Activated CD8-positive, alpha-beta T cell treated with anti-CD3 and anti-CD28 coated beads for 36 hours (primary cell): Measurements from ENCODE around the gene WBP1. TPM values are rescaled to one million over a fixed set of nuclear protein-coding genes. Genes with fewer than 3 reads are reported as not detected.

ENCODE experiments used
- ATAC-seq: fragments of 200-7000 bp; cut with Tn5 transposase; one replicate; pipeline ENCODE4 v1.10.0; 2021; ENCODE audit warnings: mild to moderate bottlenecking, moderate library complexity
- CTCF ChIA-PET: fragments of 350-600 bp; sonication (Branson Sonifier 250); formaldehyde crosslinking; loops from one replicate; lab custom pipeline; 2021; ENCODE audit warnings: antibody characterized with exemption; lab: Charles Lee
- POLR2A ChIA-PET: fragments of 350-600 bp; sonication (Branson Sonifier 250); formaldehyde crosslinking; loops from one replicate; lab custom pipeline; 2021; ENCODE audit warnings: antibody characterized with exemption; lab: Charles Lee
- DNase-seq: peaks from one replicate; pipeline ENCODE4 v3.0.0-alpha.2; 2020
- H3K27ac Mint-ChIP-seq: one replicate; pipeline ENCODE4 v1.8.0; 2021; ENCODE audit warnings: mild to moderate bottlenecking, mixed read lengths
- H3K27me3 Mint-ChIP-seq: one replicate; pipeline ENCODE4 v1.8.0; 2021; ENCODE audit warnings: mixed read lengths
- H3K36me3 Mint-ChIP-seq: one replicate; pipeline ENCODE4 v1.8.0; 2021; ENCODE audit warnings: low read depth, mixed read lengths
- H3K4me1 Mint-ChIP-seq: one replicate; pipeline ENCODE4 v1.8.0; 2021; ENCODE audit warnings: low read depth, mixed read lengths
- H3K4me3 Mint-ChIP-seq: one replicate; pipeline ENCODE4 v1.8.0; 2021; ENCODE audit warnings: mild to moderate bottlenecking, moderate library complexity, mixed read lengths
- H3K9me3 Mint-ChIP-seq: one replicate; pipeline ENCODE4 v1.8.0; 2021; ENCODE audit warnings: mixed read lengths
- CTCF ChIP-seq: fragments of 200-600 bp; IDR thresholded peaks from one replicate; pipeline ENCODE4 v1.8.0; 2022; ENCODE audit warnings: antibody characterized with exemption, mild to moderate bottlenecking
- intact Hi-C: fragments of 100-400 bp; cut with micrococcal nuclease; formaldehyde crosslinking; loops from one replicate; pipeline ENCODE4 v1.10.0; 2022
- total RNA-seq, 2 experiments: library from RNA; stranded (reverse); gene quantifications; one replicate each; pipeline ENCODE4 v1.2.3, GENCODE V29; 2021

Gene WBP1
- total RNA-seq, 2 experiments from 2014 or later = 20.3 to 23.0 TPM

- H3K27me3 Mint-ChIP-seq = peaks cover 46% of the 10 kb centered on the region
- peak; percentile 59 for DNase-seq
Measured at GRCh38 chr2:74498500-74499266, 40.4 kb downstream of the WBP1 start.

GRCh38 chr2:74499267-74499939 is 41.2 kb downstream of the WBP1 start, which contains the start of gene LBX2:
LBX2 (minus strand) TSS chr2:74499603; CDS start chr2:74499537, 66 bp downstream.
- ChIA-PET POLR2A (interaction anchor here (0.9 to 5.2 kb wide), 10 partner anchors 7 to 86 kb away, joined by 3 to 23 read pairs (median 4); partner anchors contain the start of genes CCDC142, MRPL53, TTC31 and WBP1), CTCF (interaction anchor here (1.0 to 3.0 kb wide), 4 partner anchors 9 to 33 kb away, joined by 3 to 17 read pairs (median 6); partner anchors contain the start of genes CCDC142 and TTC31)
- Mint-ChIP-seq H3K27ac (peak within 1 kb of the TSS; percentile 63), H3K36me3 (peaks cover 10% of the 10 kb centered on the region), H3K9me3 (no peaks in the 10 kb centered on the region), H3K4me3 (peak within 1 kb of the TSS; percentile 78), H3K27me3 (peaks cover 53% of the 10 kb centered on the region), H3K4me1 (peaks cover 34% of the 10 kb centered on the region)
- intact Hi-C loops = no loop called here
- ATAC-seq (peak; percentile 33), DNase-seq (peak; percentile 68)
- no peak for TF ChIP-seq CTCF

More at GRCh38 chr2:74498500-74499266, 40.4 kb downstream of the WBP1 start:
- peak; percentile 67 for ATAC-seq
- TF ChIP-seq CTCF = no peak
- H3K4me1 Mint-ChIP-seq = peaks cover 28% of the 10 kb centered on the region
- CTCF ChIA-PET = interaction anchor here (1.0 to 3.0 kb wide), 4 partner anchors 10 to 33 kb away, joined by 3 to 17 read pairs (median 6); partner anchors contain the start of genes CCDC142 and TTC31
- peak overlapping the region; percentile 78 for H3K4me3 Mint-ChIP-seq
- peaks cover 6% of the 10 kb centered on the region for H3K36me3 Mint-ChIP-seq
- POLR2A ChIA-PET = interaction anchor here (0.9 to 5.2 kb wide), 9 partner anchors 11 to 87 kb away, joined by 3 to 23 read pairs (median 4); partner anchors contain the start of genes CCDC142, MRPL53, TTC31 and WBP1
- no peaks in the 10 kb centered on the region for H3K9me3 Mint-ChIP-seq
- H3K27ac Mint-ChIP-seq = peak overlapping the region; percentile 63
- intact Hi-C loops = no loop called here

DNA sequence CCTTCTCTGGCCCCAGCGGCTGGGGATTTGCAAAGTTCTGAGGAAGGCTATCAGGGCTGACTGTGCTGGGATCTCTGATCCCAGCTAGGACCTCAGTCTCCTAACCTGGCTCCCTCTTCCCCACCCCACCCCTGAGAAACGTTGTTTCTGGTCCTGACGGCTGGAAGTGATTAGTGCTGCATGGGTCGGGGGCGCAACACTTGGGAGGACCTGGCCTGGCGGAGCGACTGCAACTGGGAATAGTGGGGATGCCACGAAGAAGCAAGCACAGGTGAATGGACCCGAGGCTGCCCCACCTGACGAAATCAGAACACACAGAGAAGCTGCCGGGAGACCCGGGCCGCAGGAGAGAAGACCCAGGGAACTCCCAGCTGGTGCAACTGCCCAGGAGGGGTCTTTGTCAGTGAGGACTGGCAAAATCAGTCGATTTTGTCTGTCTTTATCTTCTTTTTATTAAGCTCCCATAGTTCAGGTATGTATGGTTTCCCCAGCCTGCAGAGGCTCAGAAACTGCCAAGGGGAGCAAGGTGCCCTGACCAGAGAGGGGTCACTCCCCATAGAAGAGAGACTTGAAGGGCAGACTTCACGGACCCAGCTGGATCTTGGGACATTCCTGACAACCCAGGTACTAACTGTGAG is 41.8 kb downstream of the WBP1 start:
- TF ChIP-seq CTCF = no peak
- peaks cover 55% of the 10 kb centered on the region for H3K27me3 Mint-ChIP-seq
- no peak overlapping the region for H3K27ac Mint-ChIP-seq
- peak overlapping the region; percentile 12 for H3K4me3 Mint-ChIP-seq
- H3K36me3 Mint-ChIP-seq = peaks cover 15% of the 10 kb centered on the region
- POLR2A ChIA-PET = interaction anchor here (0.6 to 5.2 kb wide), 9 partner anchors 8 to 55 kb away, joined by 3 to 23 read pairs (median 4); partner anchors contain the start of genes CCDC142, TLX2, TTC31 and WBP1
- ATAC-seq (no peak), DNase-seq (no peak)
- no peaks in the 10 kb centered on the region for H3K9me3 Mint-ChIP-seq
- intact Hi-C loops = no loop called here
- CTCF ChIA-PET = interaction anchor here (0.8 to 2.4 kb wide), 5 partner anchors 9 to 86 kb away, joined by 3 to 9 read pairs (median 5); partner anchors contain the start of gene TLX2
- peaks cover 36% of the 10 kb centered on the region for H3K4me1 Mint-ChIP-seq

DNA sequence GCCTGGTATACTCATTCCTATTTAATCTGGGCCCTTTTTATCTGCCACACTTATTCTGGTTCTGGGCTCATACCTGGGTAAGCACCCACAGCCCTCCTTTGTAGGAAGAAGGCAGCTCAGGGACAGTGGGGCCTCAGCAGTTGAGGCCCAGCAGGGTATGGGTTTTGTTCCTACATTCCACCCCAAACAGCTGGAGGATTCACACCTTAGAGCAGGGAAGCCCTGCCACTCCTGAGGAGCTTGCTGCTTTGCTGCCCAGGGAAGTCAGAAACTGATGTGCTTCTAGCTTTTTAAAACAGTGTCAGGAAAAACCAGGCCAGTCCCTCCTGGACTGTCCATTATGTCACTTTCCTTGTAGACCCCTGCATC is 42.3 kb downstream of the WBP1 start:
- H3K27me3 Mint-ChIP-seq = peaks cover 57% of the 10 kb centered on the region
- no peak overlapping the region for H3K27ac Mint-ChIP-seq
- H3K36me3 Mint-ChIP-seq = peaks cover 20% of the 10 kb centered on the region
- no peak for DNase-seq
- no peaks in the 10 kb centered on the region for H3K9me3 Mint-ChIP-seq
- no peak for ATAC-seq
- ChIA-PET CTCF (interaction anchor here (0.8 to 2.4 kb wide), 6 partner anchors 8 to 85 kb away, joined by 3 to 9 read pairs (median 4); partner anchors contain the start of gene TLX2), POLR2A (interaction anchor here (0.7 to 5.2 kb wide), 10 partner anchors 8 to 41 kb away, joined by 3 to 23 read pairs (median 4); partner anchors contain the start of genes AUP1, CCDC142, MRPL53 and TLX2)
- TF ChIP-seq CTCF = no peak
- intact Hi-C loops = no loop called here
- H3K4me1 Mint-ChIP-seq = peaks cover 39% of the 10 kb centered on the region
- no peak overlapping the region for H3K4me3 Mint-ChIP-seq
